ACHN (cell line): ENCODE data around the gene RNF181.

Experiments
- DNase-seq: peaks from one replicate; pipeline ENCODE4 v3.0.0-alpha.2; 2015
- in situ Hi-C: cut with HindIII; loops from 2 replicates; pipeline ENCODE4 v1.10.0; 2017; ENCODE audit warnings: low sequenced_read_pairs, low pct_ligation_motif_present, low pct_unique_long_range_greater_than_20kb

Gene RNF181

GRCh38 chr2:85564144-85564563 is 31.4 kb upstream of the RNF181 start:
- DNase-seq = no peak
- in situ Hi-C loops = no loop called here

- no peak for DNase-seq
- in situ Hi-C loops = no loop called here
Measured at GRCh38 chr2:85566265-85566664, 29.3 kb upstream of the RNF181 start.

DNA sequence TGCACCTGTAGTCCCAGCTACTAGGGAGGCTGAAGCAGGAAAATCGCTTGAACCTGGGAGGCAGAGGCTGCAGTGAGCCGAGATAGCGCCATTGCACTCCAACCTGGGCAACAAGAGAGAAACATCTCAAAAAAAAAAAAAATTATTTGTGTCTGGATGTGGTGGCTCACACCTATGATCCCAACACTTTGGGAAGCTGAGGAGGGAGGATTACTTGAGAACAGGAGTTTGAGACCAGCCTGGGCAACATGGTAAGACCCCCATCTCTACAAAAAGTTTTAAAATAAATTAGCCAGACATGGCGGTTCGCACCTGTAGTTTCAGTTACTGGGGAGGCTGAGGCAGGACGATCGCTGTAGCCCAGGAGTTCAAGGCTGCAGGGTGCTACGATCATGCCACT is 19.8 kb upstream of the RNF181 start:
- no peak for DNase-seq
- in situ Hi-C loops = no loop called here

GRCh38 chr2:85577063-85577385 is 18.5 kb upstream of the RNF181 start:
- DNase-seq = no peak
- in situ Hi-C loops = no loop called here

GRCh38 chr2:85577386-85578242 is 17.9 kb upstream of the RNF181 start, which contains the start of gene VAMP8:
TSS of gene VAMP8 (plus strand) at chr2:85577586. CDS start at chr2:85577647, 61 bp downstream.
- peak; percentile 57 for DNase-seq
- in situ Hi-C loops = no loop called here

DNA sequence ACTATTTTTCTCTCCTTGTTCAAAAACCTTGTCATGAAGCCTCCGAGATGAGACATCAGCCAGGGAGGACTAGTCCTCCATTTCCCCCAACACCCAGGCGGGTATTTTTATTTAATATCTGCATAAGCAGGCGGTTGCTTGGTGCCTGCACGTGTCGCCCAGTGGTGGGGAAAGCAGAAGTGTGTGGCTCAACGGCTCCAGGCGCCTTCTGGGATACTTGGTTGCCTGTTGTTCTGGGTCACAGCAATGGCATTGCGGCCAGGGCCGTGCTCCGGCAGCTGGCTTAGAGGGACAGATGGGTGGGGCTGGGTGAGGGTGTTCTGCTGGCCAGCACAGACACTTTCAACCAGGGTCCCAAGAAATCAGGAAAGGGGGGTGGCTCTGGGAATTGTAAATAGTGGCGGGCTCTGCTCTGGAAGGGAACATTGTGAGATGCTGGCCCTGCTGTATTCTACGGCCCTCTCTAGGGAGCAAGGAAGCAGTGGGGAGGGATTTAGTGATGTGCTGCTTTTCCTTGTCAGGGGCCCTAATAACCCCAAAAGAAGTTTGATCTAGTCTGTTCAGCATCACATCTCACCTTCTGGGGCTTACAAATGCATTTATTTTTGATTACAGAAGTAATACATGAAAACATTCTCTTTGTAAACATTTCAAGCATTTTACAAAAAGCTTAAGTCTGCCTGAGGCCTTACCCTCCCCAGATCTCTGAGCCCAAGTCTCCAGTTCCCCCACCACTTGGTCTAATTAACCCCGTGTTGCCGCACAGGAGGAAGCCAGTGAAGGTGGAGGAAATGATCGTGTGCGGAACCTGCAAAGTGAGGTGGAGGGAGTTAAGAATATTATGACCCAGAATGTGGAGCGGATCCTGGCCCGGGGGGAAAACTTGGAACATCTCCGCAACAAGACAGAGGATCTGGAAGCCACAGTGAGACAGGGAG is 17.0 kb upstream of the RNF181 start:
- in situ Hi-C loops = no loop called here
- DNase-seq = no peak

DNA sequence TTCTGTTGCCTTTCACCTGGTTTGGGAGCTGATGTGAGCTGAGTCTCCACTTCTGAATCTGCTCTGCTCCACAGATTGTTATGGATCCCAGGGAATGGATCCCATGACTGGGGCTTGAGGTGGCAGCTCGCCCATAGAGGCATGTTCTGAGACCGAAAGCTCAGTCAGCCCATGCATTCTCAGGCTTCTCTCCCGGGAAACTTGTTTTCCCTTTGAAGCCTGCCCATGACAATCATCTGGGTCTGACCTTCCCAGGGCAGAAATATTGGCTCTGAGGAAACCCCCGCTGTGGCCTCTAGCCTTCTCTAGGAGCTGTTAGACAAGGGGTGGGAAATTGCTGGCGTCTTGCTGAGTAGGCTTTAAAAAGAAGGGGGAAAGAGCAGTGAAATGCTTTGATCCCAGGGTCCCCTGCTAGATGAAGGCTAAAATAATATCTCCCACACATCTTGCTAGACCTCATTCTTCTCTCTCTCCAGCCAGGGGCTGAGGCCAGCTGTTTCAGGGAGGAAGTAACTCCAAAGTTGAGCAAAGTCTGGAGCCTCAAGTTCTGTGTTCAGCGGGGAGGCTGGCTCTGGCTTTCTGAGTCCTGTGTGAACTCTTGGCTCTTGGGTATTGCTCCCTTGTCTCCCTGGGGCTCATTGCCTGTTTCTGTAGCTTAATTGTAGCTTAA is 16.1 kb upstream of the RNF181 start:
- in situ Hi-C loops = no loop called here
- DNase-seq = no peak

DNA sequence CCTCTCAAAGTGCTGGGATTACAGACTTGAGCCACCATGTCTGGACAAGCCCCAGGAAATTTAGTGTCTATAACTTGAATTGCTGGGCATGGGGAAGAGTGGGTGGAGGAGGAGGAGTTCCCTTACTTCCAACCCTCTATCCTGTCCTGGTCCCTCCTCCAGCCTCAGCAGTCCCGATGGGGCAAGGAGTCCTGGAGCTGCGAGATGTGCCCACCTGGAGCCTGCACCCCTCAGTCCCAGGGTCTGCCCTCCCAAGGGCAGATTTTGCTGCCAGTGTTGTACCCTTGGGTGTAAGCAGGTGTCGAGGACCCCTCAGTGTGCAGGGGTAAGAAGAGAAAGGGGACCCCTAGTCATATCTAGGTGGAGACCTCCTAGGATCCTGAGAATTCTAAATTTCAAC is 15.3 kb upstream of the RNF181 start:
- DNase-seq = no peak

DNA sequence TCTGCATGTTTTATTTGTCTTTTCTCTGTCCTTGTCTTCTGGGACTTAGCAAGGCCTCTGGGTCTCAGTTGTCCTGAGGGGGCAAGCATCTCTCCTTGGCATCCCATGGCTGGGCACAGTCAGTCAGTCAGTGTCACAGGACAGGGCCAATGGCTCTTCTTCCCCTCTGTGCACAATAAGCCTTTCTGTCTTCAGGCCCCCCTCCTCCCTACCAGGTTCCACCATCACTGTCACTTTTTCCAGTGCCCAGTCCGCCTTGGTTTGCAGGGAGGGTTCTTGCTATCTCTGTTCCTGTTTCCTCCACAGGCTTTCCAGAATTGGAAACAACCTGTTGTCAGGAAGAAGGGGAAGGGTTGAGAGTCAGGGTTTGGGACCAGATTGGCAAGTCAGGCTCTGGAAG is 13.1 kb upstream of the RNF181 start:
- no peak for DNase-seq
- in situ Hi-C loops = no loop called here

More for the DNA sequence above, 15.3 kb upstream of the RNF181 start:
- in situ Hi-C loops = no loop called here

GRCh38 chr2:85583667-85584353 is 11.7 kb upstream of the RNF181 start:
- in situ Hi-C loops = no loop called here

GRCh38 chr2:85584354-85584856 is 11.1 kb upstream of the RNF181 start, which contains the start of gene VAMP5:
TSS of gene VAMP5 (plus strand) at chr2:85584431. CDS start at chr2:85584491, 60 bp downstream.
- peak; percentile 40 for DNase-seq
- in situ Hi-C loops = no loop called here

More at GRCh38 chr2:85583667-85584353, 11.7 kb upstream of the RNF181 start:
- no peak for DNase-seq

GRCh38 chr2:85584857-85585780 is 10.4 kb upstream of the RNF181 start:
- in situ Hi-C loops = no loop called here
- DNase-seq = peak; percentile 70

DNA sequence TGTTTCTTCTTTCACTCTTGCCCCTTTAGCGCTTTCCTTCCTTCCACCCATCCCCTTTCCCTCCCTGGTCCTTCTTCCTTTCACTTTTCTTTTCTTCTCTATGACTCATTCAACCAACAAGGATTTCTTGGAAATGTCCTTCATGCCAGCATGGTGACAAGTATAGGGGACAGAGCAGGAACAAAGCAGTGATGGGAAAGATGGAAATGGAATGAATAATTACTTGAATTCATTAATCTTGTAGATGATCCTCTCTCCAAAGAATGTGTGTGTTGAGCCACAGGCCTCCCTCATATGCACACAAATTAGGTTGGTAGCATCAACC is 9.8 kb upstream of the RNF181 start:
- peak; percentile 60 for DNase-seq
- in situ Hi-C loops = no loop called here

GRCh38 chr2:85588236-85588635 is 7.3 kb upstream of the RNF181 start:
- in situ Hi-C loops = no loop called here
- DNase-seq = no peak

GRCh38 chr2:85588645-85589044 is 6.9 kb upstream of the RNF181 start:
- in situ Hi-C loops = no loop called here
- no peak for DNase-seq

GRCh38 chr2:85589181-85589580 is 6.4 kb upstream of the RNF181 start:
- no peak for DNase-seq
- in situ Hi-C loops = no loop called here
